ENCODE measurements around the gene VIPR1.

VIPR1 gene

GRCh38 chr3:42501321-42501680 lies 1.1 kb upstream of the VIPR1 start:
- H3K4me3 ChIP-seq (ENCODE audit: low read depth, low read length): no peak overlapping the region

GRCh38 chr3:42501681-42502428 lies 588 bp upstream of the VIPR1 start:
- peak; percentile 46 for DNase-seq (ENCODE audit: low read depth)
- TF ChIP-seq CTCF (IDR thresholded peaks at IDR 0.05; ENCODE audit: low read depth, low read length): peak; percentile 32
- no peak for TF ChIP-seq POLR2A (IDR thresholded peaks at IDR 0.05; ENCODE audit: extremely low read depth, insufficient read length)
- no peak for TF ChIP-seq MYC (IDR thresholded peaks at IDR 0.05; ENCODE audit: low read depth, low read length)
- TF ChIP-seq MAX (IDR thresholded peaks at IDR 0.05; ENCODE audit: low read depth, low read length): no peak
- H3K4me3 ChIP-seq (ENCODE audit: low read depth, low read length): peak overlapping the region; percentile 25

More at GRCh38 chr3:42501321-42501680, 1.1 kb upstream of the VIPR1 start:
- TF ChIP-seq MAX (IDR thresholded peaks at IDR 0.05; ENCODE audit: low read depth, low read length) (no peak), POLR2A (IDR thresholded peaks at IDR 0.05; ENCODE audit: extremely low read depth, insufficient read length) (no peak), CTCF (IDR thresholded peaks at IDR 0.05; ENCODE audit: low read depth, low read length) (no peak), MYC (IDR thresholded peaks at IDR 0.05; ENCODE audit: low read depth, low read length) (no peak)
- no peak for DNase-seq (ENCODE audit: low read depth)

- TF ChIP-seq MAX (IDR thresholded peaks at IDR 0.05; ENCODE audit: low read depth, low read length): no peak
- no peak for TF ChIP-seq MYC (IDR thresholded peaks at IDR 0.05; ENCODE audit: low read depth, low read length)
- no peak for TF ChIP-seq POLR2A (IDR thresholded peaks at IDR 0.05; ENCODE audit: extremely low read depth, insufficient read length)
- TF ChIP-seq CTCF (IDR thresholded peaks at IDR 0.05; ENCODE audit: low read depth, low read length): no peak
- no peak overlapping the region for H3K4me3 ChIP-seq (ENCODE audit: low read depth, low read length)
- DNase-seq (ENCODE audit: low read depth): no peak
These were observed 945 bp downstream of the VIPR1 start for GRCh38 chr3:42503251-42503924.

- no peak overlapping the region for H3K4me3 ChIP-seq (ENCODE audit: low read depth, low read length)
- DNase-seq (ENCODE audit: low read depth): no peak
- no peak for TF ChIP-seq CTCF (IDR thresholded peaks at IDR 0.05; ENCODE audit: low read depth, low read length)
- no peak for TF ChIP-seq MYC (IDR thresholded peaks at IDR 0.05; ENCODE audit: low read depth, low read length)
- no peak for TF ChIP-seq POLR2A (IDR thresholded peaks at IDR 0.05; ENCODE audit: extremely low read depth, insufficient read length)
- no peak for TF ChIP-seq MAX (IDR thresholded peaks at IDR 0.05; ENCODE audit: low read depth, low read length)
These were observed 1.5 kb downstream of the VIPR1 start for GRCh38 chr3:42503957-42504333.

GRCh38 chr3:42504334-42505127 lies 2.1 kb downstream of the VIPR1 start:
- no peak overlapping the region for H3K4me3 ChIP-seq (ENCODE audit: low read depth, low read length)
- TF ChIP-seq MAX (IDR thresholded peaks at IDR 0.05; ENCODE audit: low read depth, low read length) (no peak), POLR2A (IDR thresholded peaks at IDR 0.05; ENCODE audit: extremely low read depth, insufficient read length) (no peak), MYC (IDR thresholded peaks at IDR 0.05; ENCODE audit: low read depth, low read length) (no peak), CTCF (IDR thresholded peaks at IDR 0.05; ENCODE audit: low read depth, low read length) (no peak)
- DNase-seq (ENCODE audit: low read depth): no peak

Measured in NB4 (cell line).